ENCODE measurements around the gene SPESP1. TPM values are rescaled to one million over a fixed set of nuclear protein-coding genes. Genes with fewer than 3 reads are reported as not detected.

Gene SPESP1
- total RNA-seq, result 1 to 10 TPM; 1.3 to 3.6 (median 1.6) TPM

- ATAC-seq (peak; percentile 54 to 65), DNase-seq (peak; percentile 3 to 27)
- Histone ChIP-seq H3K4me1 (no peaks in the 10 kb centered on the region), H3K27ac (no peak within 1 kb of the TSS), H3K27me3 (no peaks in the 10 kb centered on the region), H3K9me3 (no peaks in the 10 kb centered on the region), H3K4me3 (peak within 1 kb of the TSS; percentile 31 to 51 (median 38)), H3K36me3 (no peaks in the 10 kb centered on the region)
- intact Hi-C loops (cut with DNase I; ENCODE audit: low total_unique reads) (no loop called here), in situ Hi-C loops (cut with MboI; ENCODE audit: low sequenced_read_pairs in 4 of 4) (no loop called here)
- TF ChIP-seq POLR2A (IDR thresholded peaks at IDR 0.05) (peak in 1 of 2 donors; percentile 36), CTCF (IDR thresholded peaks at IDR 0.05 in 4 of 5, conservative IDR thresholded peaks at IDR 0.05 in 1 of 5) (no peak)
These were observed at the start of gene SPESP1 for GRCh38 chr15:68930268-68931022. Gene SPESP1, plus strand, starts transcription at chr15:68930525. Its CDS starts 129 bp downstream, at chr15:68930654.

GRCh38 chr15:68885070-68885469 is 45.3 kb upstream of the SPESP1 start:
- no peak for DNase-seq
- no peaks in the 10 kb centered on the region for H3K9me3 ChIP-seq
- in situ Hi-C loops (cut with MboI; ENCODE audit: low sequenced_read_pairs in 4 of 4) (no loop called here), intact Hi-C loops (cut with DNase I; ENCODE audit: low total_unique reads) (no loop called here)
- ATAC-seq, result no peak
- no peaks in the 10 kb centered on the region for H3K4me1 ChIP-seq
- TF ChIP-seq POLR2A (IDR thresholded peaks at IDR 0.05), result no peak
- no peak for TF ChIP-seq CTCF (IDR thresholded peaks at IDR 0.05 in 4 of 5, conservative IDR thresholded peaks at IDR 0.05 in 1 of 5)
- no peak overlapping the region for H3K4me3 ChIP-seq
- H3K27ac ChIP-seq, result no peak overlapping the region
- H3K36me3 ChIP-seq, result no peaks in the 10 kb centered on the region
- no peaks in the 10 kb centered on the region for H3K27me3 ChIP-seq

GRCh38 chr15:68887120-68887519 is 43.2 kb upstream of the SPESP1 start:
- in situ Hi-C loops (cut with MboI; ENCODE audit: low sequenced_read_pairs in 4 of 4) (no loop called here), intact Hi-C loops (cut with DNase I; ENCODE audit: low total_unique reads) (no loop called here)
- ATAC-seq, result no peak
- H3K36me3 ChIP-seq, result no peaks in the 10 kb centered on the region
- no peak overlapping the region for H3K27ac ChIP-seq
- no peaks in the 10 kb centered on the region for H3K4me1 ChIP-seq
- DNase-seq, result no peak
- H3K27me3 ChIP-seq, result no peaks in the 10 kb centered on the region
- TF ChIP-seq CTCF (IDR thresholded peaks at IDR 0.05 in 4 of 5, conservative IDR thresholded peaks at IDR 0.05 in 1 of 5), result no peak
- no peak for TF ChIP-seq POLR2A (IDR thresholded peaks at IDR 0.05)
- no peaks in the 10 kb centered on the region for H3K9me3 ChIP-seq
- H3K4me3 ChIP-seq, result no peak overlapping the region

GRCh38 chr15:68887819-68888218 is 42.5 kb upstream of the SPESP1 start:
- TF ChIP-seq POLR2A (IDR thresholded peaks at IDR 0.05), result no peak
- no peak for TF ChIP-seq CTCF (IDR thresholded peaks at IDR 0.05 in 4 of 5, conservative IDR thresholded peaks at IDR 0.05 in 1 of 5)

More at GRCh38 chr15:68887819-68888218, 42.5 kb upstream of the SPESP1 start:
- no peaks in the 10 kb centered on the region for H3K9me3 ChIP-seq
- H3K4me1 ChIP-seq, result no peaks in the 10 kb centered on the region
- in situ Hi-C loops (cut with MboI; ENCODE audit: low sequenced_read_pairs in 4 of 4) (no loop called here), intact Hi-C loops (cut with DNase I; ENCODE audit: low total_unique reads) (no loop called here)
- H3K27me3 ChIP-seq, result no peaks in the 10 kb centered on the region
- no peak overlapping the region for H3K4me3 ChIP-seq
- no peaks in the 10 kb centered on the region for H3K36me3 ChIP-seq
- ATAC-seq (no peak), DNase-seq (no peak)
- H3K27ac ChIP-seq, result no peak overlapping the region

All from gastrocnemius medialis (tissue), 4 donors.